ENCODE data around the gene SFMBT2.
A peak's percentile ranks its signal among the peaks of the same experiment; 100 is the strongest.

The SFMBT2 gene

DNA sequence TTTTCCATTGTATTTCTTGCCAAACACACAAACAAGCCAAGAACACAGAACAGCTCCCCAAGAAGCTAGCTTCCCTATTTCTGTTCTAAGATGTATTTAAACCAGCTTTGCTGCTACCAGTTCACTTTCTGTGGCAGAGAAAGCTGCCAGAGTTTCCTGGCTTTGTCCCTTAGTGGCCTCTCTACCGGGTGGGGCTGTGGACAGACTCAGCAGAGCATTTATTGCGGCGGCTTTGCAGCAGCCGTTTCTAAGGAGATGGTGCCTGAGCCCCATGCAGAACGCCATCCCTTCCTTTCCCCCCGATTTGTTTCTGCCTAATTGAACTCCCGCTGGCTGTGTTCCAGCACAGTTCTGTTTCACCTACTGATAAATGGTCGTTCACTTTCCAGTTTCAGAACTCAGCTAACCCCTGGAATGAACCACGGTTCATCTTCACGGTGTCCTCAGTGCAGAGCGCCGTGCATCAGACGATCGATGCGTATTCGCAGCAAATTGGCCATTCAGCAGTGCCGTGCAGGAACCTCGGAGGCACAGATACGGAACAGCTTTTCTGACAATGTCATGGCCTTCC, 33.8 kb upstream of the SFMBT2 start:
- peaks cover 17% of the 10 kb centered on the region; the same call in 1 of the 2 replicates for H3K9me3 ChIP-seq (ENCODE audit: control insufficient read depth, insufficient read depth, low read length)
- H3K9me2 ChIP-seq (replicated peaks; ENCODE audit: control insufficient read depth, low read length) = no peaks in the 10 kb centered on the region
- H3F3A ChIP-seq (ENCODE audit: control insufficient read depth, insufficient read depth) = peaks cover 8% of the 10 kb centered on the region
- H3K27me3 ChIP-seq (ENCODE audit: control insufficient read depth, low read length) = no peaks in the 10 kb centered on the region
- peak overlapping the region; percentile 81 for H3K27ac ChIP-seq (ENCODE audit: low read depth, low read length)
- H3K4me1 ChIP-seq (ENCODE audit: control insufficient read depth, low read length) = peaks cover 43% of the 10 kb centered on the region
- H3K79me2 ChIP-seq (ENCODE audit: control insufficient read depth, low read length) = no peaks in the 10 kb centered on the region
- peak overlapping the region; percentile 70 for H3K4me2 ChIP-seq (ENCODE audit: low read length)
- peak overlapping the region; percentile 61 for H3K4me3 ChIP-seq (ENCODE audit: low read length)
- TF ChIP-seq, protein P1, sequence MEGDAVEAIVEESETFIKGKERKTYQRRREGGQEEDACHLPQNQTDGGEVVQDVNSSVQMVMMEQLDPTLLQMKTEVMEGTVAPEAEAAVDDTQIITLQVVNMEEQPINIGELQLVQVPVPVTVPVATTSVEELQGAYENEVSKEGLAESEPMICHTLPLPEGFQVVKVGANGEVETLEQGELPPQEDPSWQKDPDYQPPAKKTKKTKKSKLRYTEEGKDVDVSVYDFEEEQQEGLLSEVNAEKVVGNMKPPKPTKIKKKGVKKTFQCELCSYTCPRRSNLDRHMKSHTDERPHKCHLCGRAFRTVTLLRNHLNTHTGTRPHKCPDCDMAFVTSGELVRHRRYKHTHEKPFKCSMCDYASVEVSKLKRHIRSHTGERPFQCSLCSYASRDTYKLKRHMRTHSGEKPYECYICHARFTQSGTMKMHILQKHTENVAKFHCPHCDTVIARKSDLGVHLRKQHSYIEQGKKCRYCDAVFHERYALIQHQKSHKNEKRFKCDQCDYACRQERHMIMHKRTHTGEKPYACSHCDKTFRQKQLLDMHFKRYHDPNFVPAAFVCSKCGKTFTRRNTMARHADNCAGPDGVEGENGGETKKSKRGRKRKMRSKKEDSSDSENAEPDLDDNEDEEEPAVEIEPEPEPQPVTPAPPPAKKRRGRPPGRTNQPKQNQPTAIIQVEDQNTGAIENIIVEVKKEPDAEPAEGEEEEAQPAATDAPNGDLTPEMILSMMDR (IDR thresholded peaks at IDR 0.05; ENCODE audit: low read depth, low read length, poor library complexity, severe bottlenecking) = no peak
- no peak for TF ChIP-seq EZH2phosphoT487 (IDR thresholded peaks at IDR 0.05; ENCODE audit: borderline replicate concordance, low read length)
- H4K20me1 ChIP-seq (ENCODE audit: control insufficient read depth, insufficient read depth, low read depth, low read length) = no peaks in the 10 kb centered on the region
- H3K36me3 ChIP-seq (ENCODE audit: control insufficient read depth, low read length) = peaks cover 2% of the 10 kb centered on the region; the same call in 1 of the 2 replicates

DNA sequence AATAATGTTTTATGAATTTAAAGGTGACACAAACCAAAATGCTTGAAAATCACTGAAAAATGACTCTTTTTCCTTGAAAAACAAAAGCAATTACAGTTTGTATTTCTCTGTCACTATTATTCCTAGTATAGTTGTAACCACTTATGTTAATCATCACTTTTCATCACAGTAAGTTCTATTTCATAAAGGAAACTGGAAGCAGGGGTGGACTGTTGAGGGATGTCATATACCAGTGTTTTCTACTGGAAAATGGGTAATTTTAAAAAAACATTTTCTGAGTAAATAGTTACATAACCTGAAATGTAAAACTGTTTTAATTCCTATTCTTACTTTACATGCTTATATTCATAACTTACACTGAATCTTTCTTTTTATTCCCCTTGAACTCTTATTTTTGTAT, 32.2 kb upstream of the SFMBT2 start:
- Histone ChIP-seq H3K4me2 (ENCODE audit: low read length) (no peak overlapping the region), H3K27ac (ENCODE audit: low read depth, low read length) (no peak overlapping the region), H3K4me1 (ENCODE audit: control insufficient read depth, low read length) (peaks cover 59% of the 10 kb centered on the region), H3K79me2 (ENCODE audit: control insufficient read depth, low read length) (no peaks in the 10 kb centered on the region), H4K20me1 (ENCODE audit: control insufficient read depth, insufficient read depth, low read depth, low read length) (no peaks in the 10 kb centered on the region), H3K4me3 (ENCODE audit: low read length) (no peak overlapping the region), H3K27me3 (ENCODE audit: control insufficient read depth, low read length) (no peaks in the 10 kb centered on the region), H3K9me3 (ENCODE audit: control insufficient read depth, insufficient read depth, low read length) (peaks cover 3% of the 10 kb centered on the region; the same call in 1 of the 2 replicates), H3F3A (ENCODE audit: control insufficient read depth, insufficient read depth) (peaks cover 8% of the 10 kb centered on the region), H3K36me3 (ENCODE audit: control insufficient read depth, low read length) (no peaks in the 10 kb centered on the region), H3K9me2 (replicated peaks; ENCODE audit: control insufficient read depth, low read length) (no peaks in the 10 kb centered on the region)
- TF ChIP-seq, protein P1 (IDR thresholded peaks at IDR 0.05; ENCODE audit: low read depth, low read length, poor library complexity, severe bottlenecking) = no peak
- no peak for TF ChIP-seq EZH2phosphoT487 (IDR thresholded peaks at IDR 0.05; ENCODE audit: borderline replicate concordance, low read length)

DNA sequence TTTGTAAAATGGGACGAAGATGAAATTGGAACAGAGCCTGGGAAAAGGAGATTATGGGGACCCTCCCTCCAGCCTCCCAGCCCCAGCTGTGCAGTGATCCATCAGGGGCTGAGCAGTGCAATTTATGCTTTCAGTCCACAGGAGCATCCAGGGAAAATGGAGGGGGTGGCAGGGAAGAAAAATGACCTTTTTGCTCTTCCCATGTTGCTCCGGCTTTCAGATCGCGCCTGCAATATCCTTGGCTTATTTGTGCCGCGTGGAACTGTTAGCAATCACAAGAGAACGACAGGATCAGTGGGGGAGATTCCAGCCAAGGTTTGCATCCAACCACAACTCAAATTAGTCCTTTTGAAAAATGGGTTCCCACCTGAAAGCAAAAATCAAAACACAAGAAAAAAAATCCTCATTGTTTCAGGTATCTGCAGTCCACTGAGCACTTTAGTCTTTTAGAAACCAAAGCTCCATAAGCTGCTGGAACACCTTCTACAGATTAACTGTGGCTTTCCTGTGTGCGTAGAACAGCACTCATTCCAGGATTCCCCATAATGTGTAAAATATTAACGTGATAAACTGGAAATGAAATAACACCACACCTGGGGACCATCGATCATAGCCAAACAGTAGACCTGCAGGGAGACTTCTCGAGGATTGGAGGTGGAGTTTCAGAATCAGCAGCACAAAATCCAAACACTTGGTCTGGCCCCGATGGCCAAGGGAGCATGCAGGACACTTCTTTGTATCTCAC, 30.7 kb upstream of the SFMBT2 start:
- no peak overlapping the region for H3K4me3 ChIP-seq (ENCODE audit: low read length)
- TF ChIP-seq, protein P1 (IDR thresholded peaks at IDR 0.05; ENCODE audit: low read depth, low read length, poor library complexity, severe bottlenecking) = no peak
- no peak for TF ChIP-seq EZH2phosphoT487 (IDR thresholded peaks at IDR 0.05; ENCODE audit: borderline replicate concordance, low read length)
- no peaks in the 10 kb centered on the region for H3K79me2 ChIP-seq (ENCODE audit: control insufficient read depth, low read length)
- H3K9me3 ChIP-seq (ENCODE audit: control insufficient read depth, insufficient read depth, low read length) = no peaks in the 10 kb centered on the region
- no peak overlapping the region for H3K27ac ChIP-seq (ENCODE audit: low read depth, low read length)
- H3K4me1 ChIP-seq (ENCODE audit: control insufficient read depth, low read length) = peaks cover 69% of the 10 kb centered on the region
- H4K20me1 ChIP-seq (ENCODE audit: control insufficient read depth, insufficient read depth, low read depth, low read length) = no peaks in the 10 kb centered on the region
- no peaks in the 10 kb centered on the region for H3K36me3 ChIP-seq (ENCODE audit: control insufficient read depth, low read length)
- H3K9me2 ChIP-seq (replicated peaks; ENCODE audit: control insufficient read depth, low read length) = no peaks in the 10 kb centered on the region
- no peaks in the 10 kb centered on the region for H3K27me3 ChIP-seq (ENCODE audit: control insufficient read depth, low read length)
- no peak overlapping the region for H3K4me2 ChIP-seq (ENCODE audit: low read length)
- H3F3A ChIP-seq (ENCODE audit: control insufficient read depth, insufficient read depth) = peaks cover 15% of the 10 kb centered on the region
